Psoas muscle (tissue), 8 donors: ENCODE results near the gene CADPS. TPM values are rescaled to one million over a fixed set of nuclear protein-coding genes. Genes with fewer than 3 reads are reported as not detected.

ENCODE experiments used
- ATAC-seq, 4 donors: fragments of 200-7000 bp; cut with Tn5 transposase; one replicate each; pipeline ENCODE4 v1.9.1; 2020; ENCODE audit warnings: moderate library complexity in 3 of 4, mild to moderate bottlenecking in 2 of 4
- DNase-seq, 2 donors: peaks; one replicate each; pipeline ENCODE4 v3.0.0-alpha.2; 2020
- H3K27ac ChIP-seq: fragments of 200-600 bp; one replicate; pipeline ENCODE4 v1.8.0; 2022
- H3K27me3 ChIP-seq, 3 donors: fragments of 200-600 bp in 1 of 3; one replicate each; pipeline versions ENCODE4 v1.6.1 to v1.8.0; 2013 to 2022; ENCODE audit warnings: low read length in 2 of 3, mild to moderate bottlenecking in 2 of 3, moderate library complexity in 1 of 3; ENCODE audit not compliant: insufficient read depth in 3 of 3
- H3K36me3 ChIP-seq, 2 donors: fragments of 200-600 bp in 1 of 2; one replicate each; pipeline versions ENCODE4 v1.6.1 to v1.8.0; 2013 to 2022; ENCODE audit warnings: low read depth in 1 of 2, mild to moderate bottlenecking in 1 of 2, moderate library complexity in 1 of 2; ENCODE audit not compliant: insufficient read depth in 1 of 2
- H3K4me1 ChIP-seq: fragments of 200-600 bp; one replicate; pipeline ENCODE4 v1.8.0; 2022
- H3K4me3 ChIP-seq: fragments of 200-600 bp; one replicate; pipeline ENCODE4 v1.8.0; 2022; ENCODE audit warnings: mild to moderate bottlenecking
- H3K9me3 ChIP-seq: fragments of 200-600 bp; one replicate; pipeline ENCODE4 v1.8.0; 2022
- WGBS, 3 donors: extraction: QIAGEN DNeasy Blood & Tissue Kit; methylation state at CpG; one replicate each; pipeline versions ENCODE4 v1.1.6 to v1.1.7; 2013; 5-methylcytosine and 5-hydroxymethylcytosine counted together
- intact Hi-C, 2 donors: fragments of 100-400 bp; cut with DNase I; formaldehyde crosslinking; loops; one replicate each; pipeline versions ENCODE4 v1.11.0 to v1.14.2; 2022
- polyA plus RNA-seq, 3 donors: library from polyadenylated mRNA; stranded (reverse); fragments of 200-250 nt; gene quantifications; one replicate each; pipeline ENCODE4 v1.2.3, GENCODE V29; 2013
- total RNA-seq, 4 donors: library from RNA; stranded (reverse); fragmentation: NEBNext Ultra II Directional in 2 of 4; extraction: Animal tissue kit (Norgen Biotek cat#: 25700) in 2 of 4; gene quantifications; one replicate each; pipeline versions ENCODE4 v1.2.1 to v1.2.4, GENCODE V29; 2021 to 2023
- TF ChIP-seq, protein P1 (sequence below): fragments of 200-600 bp; IDR thresholded peaks from one replicate; pipeline ENCODE4 v1.8.0; 2022; ENCODE audit warnings: antibody characterized with exemption
- donor health status: healthy with polysubstance abuse.
- donor health status: DM: no; HTN: no; CAD: no; lungs with moderate emphysema.
- donor health status: Bipolar disorder and iron deficiency.
- donor health status: healthy.
- donor health status: DM: yes; HTN: yes; CAD: no.
- donor health status: DM: no; HTN: no; CAD: no.
- donor health status: DM: no; HTN: no; CAD: no.
- donor health status: DM: yes; HTN: yes; CAD: no.

The CADPS gene
- total and polyA plus RNA-seq, 7 donors = 0.01 to 0.07 (median 0.04) TPM; not detected in 4

DNA sequence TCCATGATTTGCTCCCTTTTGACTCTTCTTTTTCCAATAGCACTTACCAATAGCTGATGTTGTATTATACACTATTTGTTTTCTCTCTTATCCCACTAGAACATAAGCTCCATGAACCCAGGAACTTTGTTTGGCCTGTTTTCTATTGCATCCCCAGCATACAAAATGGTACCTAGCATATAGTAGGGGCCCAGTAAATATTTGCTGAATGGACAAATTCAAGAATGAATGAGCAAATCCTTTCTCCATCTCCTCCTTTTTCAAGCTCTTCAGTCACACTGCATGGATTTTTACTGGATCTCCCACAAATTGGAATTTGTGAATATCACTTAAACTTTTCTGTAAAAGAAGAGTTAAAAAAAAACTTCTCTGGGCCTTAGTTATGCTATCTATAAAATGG is 435.2 kb downstream of the CADPS start:
- Histone ChIP-seq H3K27me3 (peaks cover 0 to 3% (median 2%) of the 10 kb centered on the region in 3 donors), H3K27ac (no peak overlapping the region), H3K36me3 (no peaks in the 10 kb centered on the region), H3K9me3 (no peaks in the 10 kb centered on the region), H3K4me1 (no peaks in the 10 kb centered on the region), H3K4me3 (no peak overlapping the region)
- DNase-seq (no peak), ATAC-seq (no peak)
- intact Hi-C loops = no loop called here
- TF ChIP-seq, protein P1, sequence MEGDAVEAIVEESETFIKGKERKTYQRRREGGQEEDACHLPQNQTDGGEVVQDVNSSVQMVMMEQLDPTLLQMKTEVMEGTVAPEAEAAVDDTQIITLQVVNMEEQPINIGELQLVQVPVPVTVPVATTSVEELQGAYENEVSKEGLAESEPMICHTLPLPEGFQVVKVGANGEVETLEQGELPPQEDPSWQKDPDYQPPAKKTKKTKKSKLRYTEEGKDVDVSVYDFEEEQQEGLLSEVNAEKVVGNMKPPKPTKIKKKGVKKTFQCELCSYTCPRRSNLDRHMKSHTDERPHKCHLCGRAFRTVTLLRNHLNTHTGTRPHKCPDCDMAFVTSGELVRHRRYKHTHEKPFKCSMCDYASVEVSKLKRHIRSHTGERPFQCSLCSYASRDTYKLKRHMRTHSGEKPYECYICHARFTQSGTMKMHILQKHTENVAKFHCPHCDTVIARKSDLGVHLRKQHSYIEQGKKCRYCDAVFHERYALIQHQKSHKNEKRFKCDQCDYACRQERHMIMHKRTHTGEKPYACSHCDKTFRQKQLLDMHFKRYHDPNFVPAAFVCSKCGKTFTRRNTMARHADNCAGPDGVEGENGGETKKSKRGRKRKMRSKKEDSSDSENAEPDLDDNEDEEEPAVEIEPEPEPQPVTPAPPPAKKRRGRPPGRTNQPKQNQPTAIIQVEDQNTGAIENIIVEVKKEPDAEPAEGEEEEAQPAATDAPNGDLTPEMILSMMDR = no peak

DNA sequence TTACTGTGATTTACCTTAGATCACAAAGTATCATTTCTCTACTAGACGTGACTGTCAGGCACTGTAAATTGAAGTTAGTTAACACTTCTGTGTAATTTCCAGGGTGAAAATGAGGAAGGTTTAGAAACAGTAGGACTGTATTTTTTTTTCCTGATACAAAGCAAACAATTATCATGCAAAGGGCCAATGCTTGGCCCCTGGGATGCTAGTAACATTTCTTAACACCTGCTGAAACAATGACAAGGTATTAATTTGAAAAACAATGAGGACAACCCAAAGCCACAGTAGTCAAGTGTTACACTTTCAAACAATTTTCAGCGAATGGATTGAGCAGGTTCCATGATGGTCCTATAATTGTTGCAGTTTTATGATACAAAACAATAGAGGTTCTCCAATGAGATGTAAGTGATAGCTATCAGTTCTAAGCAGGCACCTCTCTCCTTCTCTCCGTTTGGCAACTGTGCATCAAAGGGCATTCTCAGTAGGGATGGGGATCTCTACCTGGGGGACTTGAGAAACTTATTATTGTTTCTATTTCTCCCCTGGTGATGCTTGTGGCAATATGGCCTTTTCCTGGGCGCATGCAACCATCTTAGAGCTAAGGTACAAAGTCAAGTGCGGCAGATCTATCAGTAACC is 435.9 kb downstream of the CADPS start:
- Histone ChIP-seq H3K4me3 (no peak overlapping the region), H3K9me3 (no peaks in the 10 kb centered on the region), H3K36me3 (no peaks in the 10 kb centered on the region), H3K27me3 (peaks cover 0 to 3% (median 2%) of the 10 kb centered on the region in 3 donors), H3K27ac (no peak overlapping the region), H3K4me1 (no peaks in the 10 kb centered on the region)
- WGBS, 3 donors = 53 to 68% (median 56%) methylated on average over 5 of the region's 5 CpGs
- ATAC-seq = no peak
- no peak for DNase-seq
- TF ChIP-seq, protein P1 = no peak
- intact Hi-C loops = no loop called here

DNA sequence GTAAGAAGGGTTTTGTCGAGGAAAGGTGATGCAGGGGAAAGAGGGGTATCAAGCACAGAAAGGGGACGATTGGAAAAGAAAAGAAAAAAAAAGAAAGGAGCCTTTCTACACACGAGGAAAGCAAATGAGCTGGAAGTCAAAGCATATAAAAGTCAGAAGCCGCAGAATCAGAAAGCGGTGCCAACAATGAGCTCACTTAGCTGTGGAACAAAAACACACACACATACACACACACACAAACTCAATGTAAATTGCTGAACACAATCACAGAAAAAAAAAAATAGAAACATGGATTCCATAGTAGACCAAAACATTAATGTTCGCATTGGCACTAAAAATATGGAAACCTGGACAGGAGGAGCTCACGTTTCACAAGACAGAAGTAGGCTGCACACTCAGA is 438.4 kb downstream of the CADPS start:
- ATAC-seq (no peak), DNase-seq (no peak)
- Histone ChIP-seq H3K4me1 (no peaks in the 10 kb centered on the region), H3K27me3 (peaks cover 0 to 4% (median 3%) of the 10 kb centered on the region in 3 donors), H3K36me3 (no peaks in the 10 kb centered on the region), H3K27ac (no peak overlapping the region), H3K4me3 (no peak overlapping the region), H3K9me3 (no peaks in the 10 kb centered on the region)
- intact Hi-C loops = no loop called here
- TF ChIP-seq, protein P1 = no peak
- WGBS, 3 donors = 39 to 44% (median 39%) methylated on average over 7 of the region's 7 CpGs

DNA sequence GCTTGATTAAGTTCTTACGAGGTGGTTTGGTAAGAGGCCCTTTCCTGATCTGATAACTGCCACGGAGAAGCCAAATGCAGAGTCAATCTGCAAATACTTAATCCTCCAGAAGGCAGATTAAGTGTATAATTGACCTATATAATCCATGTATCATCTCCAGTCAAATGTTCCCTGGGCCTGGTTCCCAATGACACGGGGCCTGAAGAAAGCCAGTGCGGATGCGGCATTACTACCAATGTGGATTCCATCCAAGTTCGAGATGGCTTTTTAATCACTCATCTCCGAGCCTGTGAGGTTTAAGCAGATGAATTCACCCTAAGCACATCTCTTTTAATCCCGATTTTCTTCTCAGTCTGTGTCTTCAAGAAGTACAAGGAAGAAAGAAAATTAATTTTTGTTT is 441.8 kb downstream of the CADPS start:
- Histone ChIP-seq H3K36me3 (no peaks in the 10 kb centered on the region), H3K4me1 (no peaks in the 10 kb centered on the region), H3K9me3 (no peaks in the 10 kb centered on the region), H3K27me3 (peaks cover 0 to 3% (median 2%) of the 10 kb centered on the region in 3 donors), H3K4me3 (no peak overlapping the region), H3K27ac (no peak overlapping the region)
- DNase-seq (no peak), ATAC-seq (no peak)
- WGBS, 3 donors = 48 to 53% (median 51%) methylated on average over 8 of the region's 8 CpGs
- TF ChIP-seq, protein P1 = no peak
- intact Hi-C loops = no loop called here

DNA sequence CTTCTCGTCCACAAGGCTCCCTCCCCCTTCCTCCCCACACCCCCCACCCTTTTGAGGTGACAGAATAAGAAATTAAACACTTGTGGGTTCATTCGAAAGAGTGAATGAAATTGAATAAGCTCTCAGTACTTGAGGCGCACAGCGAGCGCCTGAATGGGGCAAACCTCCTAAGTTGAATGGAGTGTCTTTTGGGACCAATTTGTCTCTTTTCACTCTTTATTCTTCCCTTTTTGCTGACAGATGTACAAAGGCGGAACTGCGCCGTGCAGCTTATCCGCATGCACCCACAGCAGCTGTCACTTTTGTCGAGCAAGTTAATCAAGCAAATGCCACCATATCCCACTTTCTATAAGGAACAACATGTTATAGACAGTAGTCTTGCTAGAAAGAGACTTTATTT is 454.0 kb downstream of the CADPS start:
- TF ChIP-seq, protein P1 = no peak
- Histone ChIP-seq H3K4me1 (no peaks in the 10 kb centered on the region), H3K27me3 (peaks cover 0 to 6% (median 0%) of the 10 kb centered on the region in 3 donors), H3K9me3 (no peaks in the 10 kb centered on the region), H3K4me3 (no peak overlapping the region), H3K27ac (no peak overlapping the region), H3K36me3 (no peaks in the 10 kb centered on the region)
- ATAC-seq = no peak
- no peak for DNase-seq
- WGBS, 3 donors = 16 to 31% (median 30%) methylated on average over 10 of the region's 10 CpGs
- intact Hi-C loops = no loop called here
